ENCODE measurements around the gene GHR. TPM values are rescaled to one million over a fixed set of nuclear protein-coding genes. Genes with fewer than 3 reads are reported as not detected.
A peak's percentile ranks its signal among the peaks of the same experiment; 100 is the strongest.
"Not testable (repeated sequence)": the region's sequence is repeated elsewhere in the genome, so short reads cannot be mapped to it uniquely, and the experiment has no call there.

GHR gene
- total RNA-seq, 2 donors from 2014 or later: not detected

DNA sequence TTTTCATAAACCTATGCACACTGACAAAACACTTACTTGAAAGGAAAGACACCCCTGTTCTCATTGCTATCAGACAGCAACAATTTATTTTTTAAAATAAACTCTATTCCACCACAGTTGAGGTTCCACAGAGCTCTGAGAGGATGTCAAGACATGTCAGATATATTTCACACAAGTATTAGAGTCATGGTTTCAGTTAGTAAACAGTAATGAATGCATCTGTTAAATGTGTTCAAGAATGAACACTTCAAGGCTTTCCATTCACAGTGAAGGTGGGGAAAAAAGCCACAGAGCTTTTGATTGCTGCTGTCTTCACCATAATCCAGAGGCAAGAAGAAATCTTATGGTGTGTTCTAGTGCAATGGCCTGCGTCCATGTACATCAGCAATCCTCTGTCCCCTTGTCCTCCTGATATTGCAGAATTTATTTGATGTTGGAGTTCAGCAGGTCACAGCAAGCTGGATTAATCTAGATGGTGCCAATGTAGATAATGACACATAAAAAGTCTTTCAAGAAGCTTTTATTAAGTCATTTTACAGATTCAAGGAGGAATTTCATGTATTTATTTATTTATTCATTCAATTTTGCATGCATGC, 146.8 kb downstream of the GHR start:
- Mint-ChIP-seq H3K9me3 (no peaks in the 10 kb centered on the region), H3K4me3 (no peak overlapping the region), H3K36me3 (ENCODE audit: insufficient read depth in 2 of 2) (no peaks in the 10 kb centered on the region), H3K27me3 (ENCODE audit: low read depth) (no peaks in the 10 kb centered on the region), H3K4me1 (ENCODE audit: low read depth) (no peaks in the 10 kb centered on the region), H3K27ac (no peak overlapping the region)
- no peak for ATAC-seq (replicated peaks in 1 of 2)
- DNase-seq: no peak

DNA sequence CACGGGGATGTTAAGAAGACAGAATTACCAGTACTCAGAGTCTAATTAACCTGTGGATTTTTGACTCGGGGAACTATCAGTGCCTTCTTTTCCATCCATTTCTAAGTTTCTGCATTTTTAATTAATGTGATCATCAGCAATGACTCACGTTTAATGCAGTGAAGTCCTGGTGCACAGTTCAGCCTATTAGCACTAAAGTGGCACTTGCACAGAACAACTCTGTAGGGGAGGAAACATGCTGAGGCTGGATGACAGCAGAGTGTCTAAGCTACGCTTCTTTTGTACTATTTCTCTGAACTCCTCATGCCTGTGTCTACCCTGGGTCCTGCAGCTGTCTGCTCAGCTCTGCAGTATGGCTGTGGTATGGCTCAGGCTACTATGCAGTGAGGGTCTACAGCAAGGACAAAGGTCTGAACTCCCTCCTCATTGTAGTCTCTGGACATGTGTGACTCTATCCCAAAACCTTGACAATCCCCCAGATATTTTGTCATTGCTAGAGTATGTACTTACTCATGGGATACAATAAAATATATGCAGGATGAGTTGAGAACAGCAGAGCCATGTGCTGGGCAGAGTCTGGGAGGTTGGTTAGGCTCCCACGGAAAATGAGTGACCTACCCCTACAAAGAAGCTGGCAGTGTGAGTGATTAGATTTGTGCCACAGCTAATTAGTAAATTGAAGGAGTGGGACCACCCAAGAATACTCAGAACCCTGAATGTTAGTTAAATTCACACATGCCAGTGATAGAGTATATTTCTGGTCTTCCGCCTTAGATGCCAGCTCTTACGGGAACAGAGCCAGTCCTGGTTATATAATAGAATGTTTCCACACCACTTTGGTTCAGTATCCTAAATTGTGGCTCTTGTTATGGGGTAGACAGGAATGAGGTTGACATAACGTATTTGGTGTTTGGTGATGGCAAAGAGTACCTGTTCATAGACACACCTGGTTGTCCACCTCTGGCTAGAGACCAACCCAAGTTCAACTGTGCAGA, 148.0 kb downstream of the GHR start:
- no peak overlapping the region for H3K27ac Mint-ChIP-seq
- H3K4me3 Mint-ChIP-seq: no peak overlapping the region
- H3K9me3 Mint-ChIP-seq: no peaks in the 10 kb centered on the region
- no peak for ATAC-seq (replicated peaks in 1 of 2)
- no peak for DNase-seq
- no peaks in the 10 kb centered on the region for H3K4me1 Mint-ChIP-seq (ENCODE audit: low read depth)
- H3K27me3 Mint-ChIP-seq (ENCODE audit: low read depth): no peaks in the 10 kb centered on the region
- H3K36me3 Mint-ChIP-seq (ENCODE audit: insufficient read depth in 2 of 2): no peaks in the 10 kb centered on the region

DNA sequence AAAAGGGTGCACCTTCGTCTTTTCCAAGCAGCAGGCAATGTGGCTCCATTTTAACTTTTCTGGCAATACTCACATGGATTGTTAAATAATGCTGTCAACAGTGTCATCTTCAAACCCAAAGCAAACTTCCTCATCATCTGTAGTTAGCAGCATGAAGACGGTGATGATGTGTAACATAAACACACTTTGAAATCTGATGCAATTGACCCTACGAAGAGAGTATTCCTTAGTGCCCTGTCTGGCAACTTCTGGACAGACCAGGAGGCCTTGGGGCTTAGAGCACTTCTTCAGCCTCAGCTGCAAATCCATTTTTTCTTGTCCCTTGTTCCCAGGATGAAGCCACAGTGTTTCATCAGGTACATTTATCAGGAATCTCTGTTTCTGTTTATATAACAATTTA, 149.1 kb downstream of the GHR start:
- ATAC-seq (replicated peaks in 1 of 2): no peak
- Mint-ChIP-seq H3K27me3 (ENCODE audit: low read depth) (no peaks in the 10 kb centered on the region), H3K27ac (no peak overlapping the region), H3K4me1 (ENCODE audit: low read depth) (no peaks in the 10 kb centered on the region), H3K4me3 (no peak overlapping the region), H3K9me3 (no peaks in the 10 kb centered on the region), H3K36me3 (ENCODE audit: insufficient read depth in 2 of 2) (no peaks in the 10 kb centered on the region)
- no peak for DNase-seq

DNA sequence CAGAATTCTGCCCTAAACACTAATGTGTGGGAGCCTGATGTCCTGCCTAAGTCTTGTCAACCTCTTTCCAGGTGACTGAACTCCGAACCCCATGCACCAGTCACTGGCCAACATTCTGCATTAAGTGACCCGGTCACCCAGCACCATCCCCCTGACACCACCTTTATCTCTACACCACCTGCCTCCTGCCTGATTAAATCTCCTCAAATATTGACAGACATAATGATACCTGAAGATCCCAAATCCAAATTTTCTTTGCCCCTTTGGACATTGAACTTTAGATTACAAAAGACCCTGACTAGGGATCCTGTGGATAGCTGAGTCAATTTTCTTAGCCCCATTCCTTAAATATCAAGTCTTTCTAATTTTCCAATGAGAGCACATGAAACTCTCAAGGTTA, 150.1 kb downstream of the GHR start:
- DNase-seq (no peak), ATAC-seq (replicated peaks in 1 of 2) (no peak)
- Mint-ChIP-seq H3K4me1 (ENCODE audit: low read depth) (no peaks in the 10 kb centered on the region), H3K9me3 (no peaks in the 10 kb centered on the region), H3K36me3 (ENCODE audit: insufficient read depth in 2 of 2) (no peaks in the 10 kb centered on the region), H3K27me3 (ENCODE audit: low read depth) (no peaks in the 10 kb centered on the region), H3K27ac (no peak overlapping the region), H3K4me3 (no peak overlapping the region)

DNA sequence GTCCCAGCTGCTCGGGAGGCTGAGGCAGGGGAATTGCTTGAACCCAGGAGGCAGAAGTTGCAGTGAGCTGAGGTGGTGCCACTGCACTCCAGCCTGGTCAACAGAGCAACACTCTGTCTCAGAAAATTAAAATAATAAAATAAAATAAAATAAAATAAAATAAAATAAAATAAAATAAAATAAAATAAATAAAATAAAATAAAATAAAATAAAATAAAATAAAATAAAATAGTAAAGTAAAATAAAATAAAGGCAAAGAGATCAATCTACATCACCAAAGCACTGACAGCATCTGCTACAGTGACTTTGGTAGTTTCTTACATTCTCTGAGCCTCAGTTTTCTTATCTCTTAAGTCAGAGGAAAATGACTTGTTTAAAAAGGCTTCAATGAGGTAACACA, 152.7 kb downstream of the GHR start:
- not testable (repeated sequence) for ATAC-seq (replicated peaks in 1 of 2); H3K27ac Mint-ChIP-seq; H3K4me3 Mint-ChIP-seq; DNase-seq; H3K4me1 Mint-ChIP-seq (ENCODE audit: low read depth); H3K9me3 Mint-ChIP-seq; H3K27me3 Mint-ChIP-seq (ENCODE audit: low read depth); H3K36me3 Mint-ChIP-seq (ENCODE audit: insufficient read depth in 2 of 2)

DNA sequence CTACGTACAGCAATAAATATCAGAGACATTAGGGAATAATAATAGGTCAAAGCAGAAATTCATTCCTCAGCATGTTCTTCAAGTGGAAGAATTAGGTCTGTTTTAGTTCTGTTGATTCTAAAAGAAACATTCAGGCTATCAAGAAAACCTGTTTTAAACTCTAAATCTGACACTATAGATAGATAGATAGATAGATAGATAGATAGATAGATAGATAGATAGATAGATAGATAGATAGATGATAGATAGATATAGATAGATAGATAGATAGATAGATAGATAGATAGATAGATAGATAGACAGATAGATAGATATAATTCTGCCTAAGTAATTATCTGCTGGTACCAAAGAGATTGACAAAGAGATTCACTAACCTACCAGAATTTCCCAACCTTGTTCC, 155.7 kb downstream of the GHR start:
- H3K9me3 Mint-ChIP-seq; ATAC-seq (replicated peaks in 1 of 2); DNase-seq; H3K27ac Mint-ChIP-seq; H3K27me3 Mint-ChIP-seq (ENCODE audit: low read depth); H3K36me3 Mint-ChIP-seq (ENCODE audit: insufficient read depth in 2 of 2); H3K4me1 Mint-ChIP-seq (ENCODE audit: low read depth); H3K4me3 Mint-ChIP-seq: not testable (repeated sequence)

DNA sequence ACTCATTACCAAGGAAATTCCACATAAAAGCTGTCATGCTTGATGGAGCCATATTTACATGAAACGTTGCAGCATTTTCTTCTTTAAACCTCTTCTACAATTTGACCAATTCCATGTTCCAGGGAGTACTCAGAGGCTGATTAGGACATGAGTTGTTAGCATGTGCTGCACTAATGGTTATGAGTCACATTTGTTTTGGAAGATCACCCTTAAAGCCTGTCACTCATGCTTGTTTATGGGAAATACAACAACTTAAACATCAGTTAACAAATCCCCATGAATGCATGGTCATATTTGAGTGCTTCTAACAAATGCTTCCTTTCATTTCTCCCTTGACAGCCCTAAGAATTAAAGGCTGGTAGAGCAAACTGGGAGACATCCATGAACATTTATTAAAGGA, 156.1 kb downstream of the GHR start:
- Mint-ChIP-seq H3K4me3 (no peak overlapping the region), H3K36me3 (ENCODE audit: insufficient read depth in 2 of 2) (no peaks in the 10 kb centered on the region), H3K4me1 (ENCODE audit: low read depth) (peaks cover 5% of the 10 kb centered on the region), H3K27me3 (ENCODE audit: low read depth) (no peaks in the 10 kb centered on the region), H3K27ac (no peak overlapping the region), H3K9me3 (no peaks in the 10 kb centered on the region)
- no peak for DNase-seq
- ATAC-seq (replicated peaks in 1 of 2): no peak

DNA sequence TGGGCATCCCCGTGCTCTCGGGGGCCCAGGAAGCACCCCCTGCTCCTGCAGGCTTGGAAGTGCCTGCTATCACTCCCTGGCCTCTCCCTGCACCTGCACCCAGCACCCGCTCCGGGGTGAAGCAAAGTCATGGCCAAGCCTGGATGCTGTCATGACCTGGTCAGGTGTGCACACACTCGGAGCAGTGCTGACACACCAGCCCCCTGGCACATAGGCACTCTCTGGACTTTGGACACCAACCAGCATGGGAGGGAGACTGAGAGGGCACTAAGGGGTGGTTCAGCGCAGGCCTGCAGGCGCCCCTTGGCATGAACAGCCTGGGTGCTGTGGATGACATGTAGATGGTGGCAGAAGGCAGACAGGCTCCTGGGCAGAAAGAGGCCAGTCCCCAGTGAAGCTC, 158.6 kb downstream of the GHR start:
- ATAC-seq (replicated peaks in 1 of 2): peak in 1 of 2 donors; percentile 11
- no peaks in the 10 kb centered on the region for H3K9me3 Mint-ChIP-seq
- no peaks in the 10 kb centered on the region for H3K27me3 Mint-ChIP-seq (ENCODE audit: low read depth)
- no peak overlapping the region for H3K4me3 Mint-ChIP-seq
- no peak for DNase-seq
- peaks cover 5% of the 10 kb centered on the region for H3K4me1 Mint-ChIP-seq (ENCODE audit: low read depth)
- no peaks in the 10 kb centered on the region for H3K36me3 Mint-ChIP-seq (ENCODE audit: insufficient read depth in 2 of 2)
- H3K27ac Mint-ChIP-seq: no peak overlapping the region

DNA sequence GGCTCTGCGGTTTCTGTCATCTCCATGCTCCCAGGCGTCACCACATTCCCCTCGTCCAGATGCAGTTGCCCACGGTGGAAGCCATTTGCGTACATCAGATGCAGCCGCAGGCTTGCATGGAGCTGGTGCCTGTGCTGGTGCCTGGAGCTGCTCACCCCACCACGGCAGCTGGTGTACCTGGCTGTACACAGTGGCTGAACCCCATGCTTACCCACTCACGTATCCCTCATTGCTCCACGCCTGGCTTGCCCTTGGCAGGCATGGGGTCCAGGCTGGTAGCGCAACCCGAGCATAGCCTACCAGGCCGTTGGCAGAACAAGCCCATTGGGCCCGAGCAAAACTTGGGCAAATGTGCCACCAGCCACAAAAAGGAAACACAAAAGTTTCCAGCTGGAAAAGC, 159.5 kb downstream of the GHR start:
- H3K27ac Mint-ChIP-seq: no peak overlapping the region
- ATAC-seq (replicated peaks in 1 of 2): no peak
- DNase-seq: no peak

DNA sequence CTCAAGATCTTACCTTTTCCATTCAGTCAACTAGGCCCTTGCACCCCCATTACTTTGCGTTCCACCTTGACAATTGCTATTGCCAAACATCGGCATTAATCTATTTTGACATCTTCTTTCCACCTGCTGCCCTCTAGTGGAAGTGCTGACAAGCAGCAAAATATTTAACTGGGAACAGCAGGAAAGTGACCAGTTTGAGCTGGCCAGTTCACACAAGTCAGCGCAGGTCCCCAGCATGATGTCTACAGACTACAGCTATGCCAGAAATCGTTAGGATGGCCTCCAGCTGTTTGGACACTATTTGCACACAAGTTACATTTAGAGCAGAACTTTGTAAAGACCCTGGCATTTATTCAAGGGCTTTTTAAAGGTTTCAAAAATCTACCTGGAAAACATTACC, 160.1 kb downstream of the GHR start:
- Mint-ChIP-seq H3K36me3 (ENCODE audit: insufficient read depth in 2 of 2) (no peaks in the 10 kb centered on the region), H3K4me1 (ENCODE audit: low read depth) (peaks cover 5% of the 10 kb centered on the region), H3K4me3 (no peak overlapping the region), H3K9me3 (no peaks in the 10 kb centered on the region), H3K27me3 (ENCODE audit: low read depth) (peaks cover 9% of the 10 kb centered on the region), H3K27ac (no peak overlapping the region)
- peak in 1 of 2 donors; percentile 38 for ATAC-seq (replicated peaks in 1 of 2)
- DNase-seq: peak; percentile 27 to 43

More for the DNA sequence above, 159.5 kb downstream of the GHR start:
- Mint-ChIP-seq H3K4me3 (no peak overlapping the region), H3K4me1 (ENCODE audit: low read depth) (peaks cover 5% of the 10 kb centered on the region), H3K27me3 (ENCODE audit: low read depth) (peaks cover 4% of the 10 kb centered on the region), H3K36me3 (ENCODE audit: insufficient read depth in 2 of 2) (no peaks in the 10 kb centered on the region), H3K9me3 (no peaks in the 10 kb centered on the region)

DNA sequence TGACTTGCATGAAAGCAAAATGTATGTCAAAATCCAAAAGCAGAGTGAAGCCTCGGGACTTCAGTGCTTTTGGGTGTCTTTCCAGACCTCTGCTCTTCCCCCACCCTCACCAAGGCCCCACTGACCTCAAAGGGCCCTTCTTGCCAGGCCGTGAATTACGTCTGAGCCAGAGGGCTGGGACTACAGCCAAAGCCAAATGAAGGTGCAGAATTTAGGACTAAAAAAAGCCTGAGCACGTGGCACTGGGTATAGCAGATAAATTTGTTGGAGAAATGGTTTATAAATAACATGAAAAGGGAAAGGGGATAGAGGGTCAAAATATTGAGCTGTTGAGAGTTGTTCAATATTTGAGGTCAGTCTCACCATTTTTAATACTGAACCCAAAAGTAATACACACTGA, 163.4 kb downstream of the GHR start:
- H3K4me3 Mint-ChIP-seq: no peak overlapping the region
- peaks cover 27% of the 10 kb centered on the region for H3K27me3 Mint-ChIP-seq (ENCODE audit: low read depth)
- no peaks in the 10 kb centered on the region for H3K36me3 Mint-ChIP-seq (ENCODE audit: insufficient read depth in 2 of 2)
- H3K9me3 Mint-ChIP-seq: no peaks in the 10 kb centered on the region
- H3K4me1 Mint-ChIP-seq (ENCODE audit: low read depth): peaks cover 5% of the 10 kb centered on the region
- ATAC-seq (replicated peaks in 1 of 2) (no peak), DNase-seq (no peak)
- no peak overlapping the region for H3K27ac Mint-ChIP-seq

DNA sequence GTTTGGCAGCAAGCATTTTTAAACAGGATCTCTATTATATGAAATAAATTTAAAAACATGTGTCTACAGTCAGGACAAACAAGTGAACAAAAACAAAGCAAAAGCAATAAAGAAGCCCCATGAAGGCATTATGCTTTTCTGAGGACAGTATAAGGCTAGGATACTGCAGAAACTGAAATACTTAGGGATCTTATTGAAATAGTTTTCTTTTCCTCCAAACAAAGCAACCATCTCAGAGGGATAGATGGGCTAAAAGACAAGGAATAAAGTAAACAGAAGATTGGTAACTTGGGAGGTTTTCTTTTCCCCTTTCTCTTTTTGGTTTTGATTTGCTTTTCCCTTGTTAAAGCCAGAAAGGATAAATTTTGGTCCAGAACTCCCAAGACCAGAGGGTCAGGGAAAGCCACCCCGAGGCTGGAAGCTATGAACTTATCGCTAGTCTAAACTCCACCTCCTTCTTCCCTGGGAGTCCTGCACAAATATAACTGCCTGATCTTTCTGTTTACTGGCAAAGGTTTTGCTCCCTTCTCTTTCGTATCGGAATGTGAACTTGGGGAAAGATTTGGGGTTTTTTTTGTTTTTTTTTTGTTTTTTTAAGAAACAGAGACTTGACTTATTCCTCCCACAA, 164.0 kb downstream of the GHR start:
- Mint-ChIP-seq H3K4me3 (no peak overlapping the region), H3K9me3 (no peaks in the 10 kb centered on the region), H3K36me3 (ENCODE audit: insufficient read depth in 2 of 2) (no peaks in the 10 kb centered on the region), H3K4me1 (ENCODE audit: low read depth) (peaks cover 5% of the 10 kb centered on the region), H3K27ac (no peak overlapping the region), H3K27me3 (ENCODE audit: low read depth) (peaks cover 27% of the 10 kb centered on the region)
- DNase-seq (no peak), ATAC-seq (replicated peaks in 1 of 2) (no peak)

DNA sequence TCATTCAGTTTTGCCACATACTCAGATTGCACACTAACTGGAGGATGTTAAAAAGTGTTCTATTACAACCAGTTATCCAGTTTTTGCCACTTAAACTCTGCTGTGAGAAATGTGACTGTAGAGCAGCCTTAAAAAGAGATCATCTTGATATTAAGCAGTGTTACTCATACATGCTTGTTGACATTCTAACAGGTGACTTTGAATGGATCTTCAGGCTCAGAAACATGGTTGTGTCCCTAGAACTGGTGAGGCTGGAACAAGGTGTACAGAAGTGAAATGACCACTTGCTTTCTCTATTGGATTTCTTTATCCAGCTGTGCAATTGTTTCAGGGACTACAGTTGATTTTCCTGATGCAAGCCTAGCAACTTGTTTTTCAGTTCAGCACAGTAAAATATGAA, 167.3 kb downstream of the GHR start:
- Mint-ChIP-seq H3K4me1 (ENCODE audit: low read depth) (no peaks in the 10 kb centered on the region), H3K27me3 (ENCODE audit: low read depth) (peaks cover 31% of the 10 kb centered on the region), H3K27ac (no peak overlapping the region), H3K36me3 (ENCODE audit: insufficient read depth in 2 of 2) (no peaks in the 10 kb centered on the region), H3K4me3 (no peak overlapping the region), H3K9me3 (no peaks in the 10 kb centered on the region)
- DNase-seq (no peak), ATAC-seq (replicated peaks in 1 of 2) (no peak)

Measured in activated T-cell treated with anti-CD3 and anti-CD28 coated beads, Interleukin-2, amount 50 U/mL, for 72 hours (primary cell).